ENCODE measurements around the gene ST7.

- no peak for TF ChIP-seq CTCF (IDR thresholded peaks at IDR 0.05)
- TF ChIP-seq POLR2A (IDR thresholded peaks at IDR 0.05): no peak
These were observed 257.6 kb downstream of the ST7 start for GRCh38 chr7:117210908-117211307.

Data from transverse colon (tissue), 3 donors.